ENCODE measurements around the gene PPP2R2C.

The PPP2R2C gene

DNA sequence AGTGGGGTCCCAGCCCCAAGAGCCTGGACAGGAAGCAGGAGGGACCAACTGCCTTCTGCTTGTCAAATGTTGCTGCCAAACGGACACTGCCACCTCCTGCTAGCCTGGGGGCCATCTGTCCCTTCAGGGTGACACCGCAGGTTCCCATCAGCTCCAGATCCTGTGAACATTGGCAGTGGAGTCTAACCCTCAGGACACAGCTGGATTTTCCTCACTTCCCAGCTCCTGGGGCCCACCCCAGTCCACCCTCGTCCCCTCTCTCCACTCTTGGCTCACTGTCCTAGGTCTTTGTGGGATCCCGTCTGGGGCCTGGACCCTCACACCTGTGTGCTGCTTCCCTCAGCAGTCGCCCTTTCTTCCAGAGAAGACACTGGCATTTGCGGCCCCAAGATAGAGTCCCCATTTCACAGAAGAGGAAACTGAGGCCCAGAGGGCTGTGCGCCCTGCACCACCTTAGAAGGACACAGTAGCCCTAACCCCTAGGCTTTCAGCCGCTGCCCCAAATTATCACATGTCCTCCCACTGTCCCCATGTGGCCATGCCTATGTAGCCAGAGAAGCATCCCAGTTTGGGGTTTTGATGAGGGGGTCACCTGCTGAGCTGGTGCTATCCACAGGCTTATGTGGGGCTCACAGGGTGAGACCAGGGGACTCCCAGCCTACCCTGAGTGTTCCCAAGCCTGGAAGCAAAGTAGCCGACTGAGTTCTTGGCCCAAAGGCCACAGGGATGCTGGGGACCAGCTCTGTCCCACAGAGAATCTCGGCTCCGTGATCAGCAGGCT is 20.1 kb downstream of the PPP2R2C start:
- Mint-ChIP-seq H3K4me3 (no peak overlapping the region), H3K9me3 (no peaks in the 10 kb centered on the region), H3K4me1 (ENCODE audit: low read depth) (no peaks in the 10 kb centered on the region), H3K27ac (no peak overlapping the region), H3K27me3 (ENCODE audit: low read depth) (no peaks in the 10 kb centered on the region), H3K36me3 (ENCODE audit: low read depth) (no peaks in the 10 kb centered on the region)

DNA sequence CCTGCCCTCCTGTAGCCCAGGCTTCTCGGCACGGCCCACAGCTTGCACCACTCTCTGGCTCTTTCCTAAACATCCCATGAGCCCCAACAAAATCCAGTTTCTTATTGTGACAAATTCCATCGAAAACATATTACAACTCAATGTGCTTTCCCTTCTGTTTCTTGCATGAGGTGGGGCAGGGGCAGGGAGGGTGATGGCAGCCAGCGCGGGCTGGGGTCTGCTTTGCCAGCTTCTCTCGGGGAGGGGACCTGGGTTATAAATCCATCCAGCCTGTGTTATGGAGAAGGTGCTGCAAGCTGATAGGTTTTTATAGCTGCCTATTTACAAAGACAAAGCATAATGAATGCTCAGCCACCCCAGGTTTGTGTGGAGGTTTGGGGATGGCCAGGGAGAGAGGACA is 21.1 kb downstream of the PPP2R2C start:
- Mint-ChIP-seq H3K4me3 (no peak overlapping the region), H3K27me3 (ENCODE audit: low read depth) (no peaks in the 10 kb centered on the region), H3K9me3 (no peaks in the 10 kb centered on the region), H3K4me1 (ENCODE audit: low read depth) (no peaks in the 10 kb centered on the region), H3K36me3 (ENCODE audit: low read depth) (no peaks in the 10 kb centered on the region), H3K27ac (no peak overlapping the region)

DNA sequence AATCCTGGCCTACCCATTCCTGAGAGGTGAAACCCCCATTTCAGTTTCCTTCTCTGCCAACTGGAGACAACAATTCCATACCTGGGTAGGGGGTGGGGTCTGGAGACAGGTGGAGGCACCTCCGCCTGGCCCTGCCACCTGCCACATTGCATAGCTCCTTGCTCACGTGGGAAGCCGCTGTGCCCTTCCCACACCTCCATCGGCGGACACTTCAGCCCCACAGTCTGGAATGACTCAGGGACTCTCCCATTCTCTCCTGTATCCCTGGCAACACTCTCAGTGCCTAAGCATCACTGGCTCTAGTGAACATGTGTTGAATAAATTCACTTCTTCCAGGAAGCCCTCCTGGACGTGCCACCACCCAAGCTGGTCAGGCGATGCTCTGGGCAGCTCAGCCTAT is 21.7 kb downstream of the PPP2R2C start:
- H3K27me3 Mint-ChIP-seq (ENCODE audit: low read depth) = no peaks in the 10 kb centered on the region
- H3K4me1 Mint-ChIP-seq (ENCODE audit: low read depth) = no peaks in the 10 kb centered on the region
- no peaks in the 10 kb centered on the region for H3K36me3 Mint-ChIP-seq (ENCODE audit: low read depth)
- H3K4me3 Mint-ChIP-seq = no peak overlapping the region
- H3K27ac Mint-ChIP-seq = no peak overlapping the region
- H3K9me3 Mint-ChIP-seq = no peaks in the 10 kb centered on the region

DNA sequence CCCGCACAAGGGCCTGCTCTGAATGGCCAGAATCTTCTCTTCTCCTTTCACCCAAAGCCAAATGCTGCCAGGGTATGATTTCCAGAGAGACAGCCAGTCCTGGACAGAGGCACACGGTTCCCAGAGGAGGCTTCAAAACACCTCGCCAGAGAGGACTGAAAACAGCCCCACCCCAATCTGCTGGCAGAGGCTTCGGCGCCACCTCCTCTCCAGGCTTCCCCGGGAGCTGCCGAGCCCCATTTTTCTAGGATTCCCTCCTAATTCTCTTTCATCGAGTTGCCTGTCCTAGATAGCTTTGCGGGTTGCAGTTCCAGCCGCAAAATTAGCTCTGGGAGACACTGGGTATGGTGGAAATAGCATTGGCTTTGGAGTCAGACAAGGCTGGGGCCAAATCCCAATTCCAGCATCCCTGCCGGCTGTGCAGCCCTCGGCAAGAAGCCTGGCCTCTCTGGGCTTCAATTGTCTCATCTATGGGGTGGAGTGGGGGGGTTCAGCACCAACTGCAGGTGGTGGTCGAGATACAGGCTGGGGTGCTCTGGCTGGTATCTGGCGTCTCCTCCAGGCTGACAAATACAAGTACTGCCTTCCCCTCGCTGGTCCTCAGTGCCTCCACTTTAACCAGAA is 22.6 kb downstream of the PPP2R2C start:
- H3K4me3 Mint-ChIP-seq = no peak overlapping the region

DNA sequence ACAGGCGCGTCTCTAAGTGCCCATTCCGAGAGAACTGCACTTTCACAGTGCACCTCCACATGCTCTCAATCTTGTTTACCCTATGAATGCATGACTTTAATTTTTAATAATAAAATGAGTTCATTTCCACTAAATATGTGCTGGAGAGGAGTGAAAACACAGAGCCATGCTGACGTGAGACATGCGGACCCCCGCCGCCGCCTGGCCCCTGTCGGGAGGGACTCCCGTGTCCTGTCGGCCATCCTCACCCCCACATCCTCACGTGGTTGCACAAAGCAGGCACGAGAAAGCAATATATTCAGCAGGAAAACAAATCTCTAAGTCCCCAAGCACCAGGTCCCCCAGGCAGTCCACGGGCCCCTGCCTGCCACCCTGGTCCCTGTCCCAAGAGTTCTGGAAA is 23.1 kb downstream of the PPP2R2C start:
- no peaks in the 10 kb centered on the region for H3K36me3 Mint-ChIP-seq (ENCODE audit: low read depth)
- no peak overlapping the region for H3K4me3 Mint-ChIP-seq
- H3K27ac Mint-ChIP-seq = no peak overlapping the region
- H3K4me1 Mint-ChIP-seq (ENCODE audit: low read depth) = no peaks in the 10 kb centered on the region
- no peaks in the 10 kb centered on the region for H3K27me3 Mint-ChIP-seq (ENCODE audit: low read depth)
- H3K9me3 Mint-ChIP-seq = no peaks in the 10 kb centered on the region

More for the DNA sequence above, 22.6 kb downstream of the PPP2R2C start:
- Mint-ChIP-seq H3K27me3 (ENCODE audit: low read depth) (no peaks in the 10 kb centered on the region), H3K9me3 (no peaks in the 10 kb centered on the region), H3K27ac (no peak overlapping the region), H3K36me3 (ENCODE audit: low read depth) (no peaks in the 10 kb centered on the region), H3K4me1 (ENCODE audit: low read depth) (no peaks in the 10 kb centered on the region)

DNA sequence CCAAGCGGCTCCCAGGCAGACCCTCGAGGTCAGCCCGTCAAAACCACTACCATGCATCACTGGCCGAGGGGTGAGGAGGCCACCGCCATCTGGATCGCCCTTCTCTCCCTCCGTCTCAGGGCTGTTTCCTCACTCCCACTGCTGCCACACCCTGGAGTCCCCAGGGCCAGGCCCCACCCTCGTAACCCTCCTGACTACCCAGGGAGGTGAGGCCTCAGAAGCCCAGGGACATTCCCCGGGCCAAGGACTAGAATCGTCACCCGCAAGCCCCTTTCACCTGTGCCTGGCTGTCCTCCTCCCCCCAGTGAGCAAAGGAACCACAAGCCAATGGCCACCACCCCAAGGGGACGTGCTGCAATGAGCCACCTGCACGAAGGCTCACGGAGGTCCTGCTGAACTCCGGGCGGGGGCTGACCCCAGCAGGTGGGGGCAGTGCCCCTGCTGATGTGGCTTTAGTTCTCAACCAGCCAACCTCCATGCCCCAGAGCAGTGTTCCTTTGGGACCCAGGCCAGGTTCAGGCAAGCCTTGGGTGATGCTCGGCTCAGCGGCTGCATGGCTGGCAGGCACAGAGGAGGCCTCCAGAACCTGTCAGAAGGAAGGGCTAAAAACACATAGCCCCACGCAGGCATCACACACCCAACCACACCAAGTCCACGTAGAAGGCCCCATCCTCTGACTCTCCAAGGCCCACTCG is 23.8 kb downstream of the PPP2R2C start:
- Mint-ChIP-seq H3K36me3 (ENCODE audit: low read depth) (no peaks in the 10 kb centered on the region), H3K27me3 (ENCODE audit: low read depth) (no peaks in the 10 kb centered on the region), H3K27ac (no peak overlapping the region), H3K9me3 (no peaks in the 10 kb centered on the region), H3K4me1 (ENCODE audit: low read depth) (no peaks in the 10 kb centered on the region), H3K4me3 (no peak overlapping the region)

DNA sequence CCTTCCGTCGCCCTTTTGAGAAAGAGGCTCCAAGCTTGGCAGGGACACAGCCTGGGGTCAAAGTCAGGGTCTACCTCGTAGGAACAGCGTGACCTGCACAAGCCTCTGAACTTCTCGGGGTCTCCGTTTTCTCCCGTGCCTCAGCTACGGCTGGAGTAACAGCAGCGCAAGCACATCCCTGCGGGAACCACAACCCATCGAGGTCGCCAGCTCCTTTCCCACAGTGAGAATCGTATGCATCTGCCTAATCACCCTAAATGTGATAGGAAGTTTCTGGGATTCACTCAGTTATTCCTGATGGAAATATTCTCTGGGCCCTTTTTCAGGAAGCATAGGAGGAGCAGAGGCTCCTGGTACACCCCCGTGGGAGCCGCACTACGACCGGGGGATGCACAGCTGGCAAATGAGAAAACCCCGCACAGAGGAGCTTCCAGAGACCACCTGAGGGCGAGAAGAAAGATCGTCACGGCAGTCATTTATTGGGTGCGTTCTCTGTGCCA is 24.7 kb downstream of the PPP2R2C start:
- Mint-ChIP-seq H3K9me3 (no peaks in the 10 kb centered on the region), H3K36me3 (ENCODE audit: low read depth) (no peaks in the 10 kb centered on the region), H3K4me3 (no peak overlapping the region), H3K4me1 (ENCODE audit: low read depth) (no peaks in the 10 kb centered on the region), H3K27me3 (ENCODE audit: low read depth) (no peaks in the 10 kb centered on the region), H3K27ac (no peak overlapping the region)

DNA sequence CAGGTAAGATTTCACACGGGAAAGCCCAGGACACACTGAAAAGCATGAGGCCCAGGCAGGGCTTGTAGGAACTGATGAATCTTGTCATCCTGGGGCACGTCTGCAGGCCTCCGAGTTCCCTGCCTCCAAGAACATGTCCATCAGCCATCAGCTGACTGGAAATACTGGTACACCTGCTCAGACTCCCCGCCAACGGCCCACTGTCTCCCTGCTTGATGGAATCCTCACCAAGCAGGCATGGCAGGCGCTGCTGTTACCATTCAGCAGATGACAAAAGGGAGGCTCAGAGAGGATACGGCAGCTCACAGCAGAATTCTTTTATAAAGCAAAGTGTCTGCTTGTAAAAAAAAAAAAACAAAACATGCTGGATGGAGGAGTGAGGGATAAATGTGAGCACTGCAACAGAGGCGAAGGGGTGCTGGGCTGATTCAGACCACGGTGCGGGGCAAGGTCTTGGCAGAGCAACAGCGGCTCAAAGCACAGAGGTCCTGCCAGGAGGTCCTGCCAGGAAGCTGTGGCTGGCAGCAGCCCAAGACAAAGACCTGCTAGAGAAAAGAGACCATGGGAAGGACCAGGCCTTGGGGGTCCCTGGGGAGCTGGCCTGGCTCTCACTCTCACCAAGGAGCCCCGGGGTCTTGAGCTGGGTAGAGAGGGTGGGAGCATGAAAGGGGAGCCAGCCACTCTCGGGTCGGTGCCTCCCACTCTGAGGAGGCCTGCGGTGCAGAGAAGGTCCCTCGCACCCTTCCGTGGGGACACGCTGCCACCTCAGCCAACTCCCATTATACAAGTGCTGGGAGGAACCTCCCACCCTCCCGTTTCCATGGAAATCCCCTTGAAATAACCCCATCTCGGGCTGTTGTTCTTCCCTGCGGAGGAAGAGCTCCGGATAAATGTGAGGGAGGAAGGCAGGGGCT is 25.6 kb downstream of the PPP2R2C start:
- Mint-ChIP-seq H3K4me3 (no peak overlapping the region), H3K9me3 (no peaks in the 10 kb centered on the region), H3K36me3 (ENCODE audit: low read depth) (no peaks in the 10 kb centered on the region), H3K27me3 (ENCODE audit: low read depth) (no peaks in the 10 kb centered on the region), H3K27ac (no peak overlapping the region), H3K4me1 (ENCODE audit: low read depth) (no peaks in the 10 kb centered on the region)

DNA sequence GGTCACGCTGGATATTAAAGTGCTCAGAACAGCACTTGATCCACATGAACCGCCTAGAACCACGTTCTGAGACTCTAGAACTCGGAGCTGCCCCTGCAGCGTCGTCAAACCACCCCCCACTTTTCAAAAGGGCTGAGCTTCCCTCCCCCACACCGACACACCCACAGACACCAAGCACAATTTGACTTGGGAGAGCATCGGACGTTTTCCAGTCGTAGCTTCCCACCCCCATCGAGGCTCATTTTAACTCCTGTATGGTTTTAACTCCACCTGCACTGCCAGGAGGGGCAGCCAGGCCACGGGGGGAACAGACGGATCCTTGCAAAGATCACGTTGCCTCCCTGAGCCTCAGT is 26.3 kb downstream of the PPP2R2C start:
- Mint-ChIP-seq H3K9me3 (no peaks in the 10 kb centered on the region), H3K4me1 (ENCODE audit: low read depth) (no peaks in the 10 kb centered on the region), H3K27ac (no peak overlapping the region), H3K36me3 (ENCODE audit: low read depth) (no peaks in the 10 kb centered on the region), H3K27me3 (ENCODE audit: low read depth) (no peaks in the 10 kb centered on the region), H3K4me3 (no peak overlapping the region)

DNA sequence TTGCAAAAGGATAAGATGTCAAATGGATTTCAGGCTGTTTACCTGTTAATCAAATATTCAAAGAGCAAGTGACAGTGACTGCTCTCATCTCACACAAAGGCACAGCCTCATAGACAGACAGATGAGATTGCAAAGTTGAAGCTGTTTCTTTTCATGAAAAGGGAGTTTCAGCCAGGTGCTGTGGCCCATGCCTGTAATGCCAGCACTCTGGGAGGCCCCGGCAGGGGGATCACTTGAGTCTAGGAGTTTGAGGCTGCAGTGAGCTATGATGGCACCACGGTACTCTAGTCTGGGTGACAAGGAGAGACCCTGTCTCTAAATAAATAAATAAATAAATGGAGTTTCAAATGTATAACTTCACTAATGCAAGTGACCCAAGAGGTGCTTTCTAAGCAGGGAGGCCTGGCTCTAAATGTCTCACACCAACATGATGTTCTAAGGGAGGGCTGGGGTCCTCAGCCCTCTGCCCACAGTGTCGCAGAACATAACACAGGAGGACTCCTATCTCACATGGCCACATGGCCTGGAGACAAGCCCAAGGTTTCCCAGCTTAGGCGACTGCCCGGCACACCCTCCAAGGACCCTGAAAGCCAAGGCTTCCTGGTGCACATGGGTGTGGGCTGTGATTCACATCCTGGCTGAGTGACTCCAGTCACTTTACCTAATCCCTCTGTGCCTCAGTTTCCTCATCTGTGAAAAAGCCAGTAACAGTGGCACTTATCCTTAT is 26.8 kb downstream of the PPP2R2C start:
- Mint-ChIP-seq H3K4me1 (ENCODE audit: low read depth) (no peaks in the 10 kb centered on the region), H3K9me3 (no peaks in the 10 kb centered on the region), H3K27ac (no peak overlapping the region), H3K36me3 (ENCODE audit: low read depth) (no peaks in the 10 kb centered on the region), H3K4me3 (no peak overlapping the region), H3K27me3 (ENCODE audit: low read depth) (no peaks in the 10 kb centered on the region)

DNA sequence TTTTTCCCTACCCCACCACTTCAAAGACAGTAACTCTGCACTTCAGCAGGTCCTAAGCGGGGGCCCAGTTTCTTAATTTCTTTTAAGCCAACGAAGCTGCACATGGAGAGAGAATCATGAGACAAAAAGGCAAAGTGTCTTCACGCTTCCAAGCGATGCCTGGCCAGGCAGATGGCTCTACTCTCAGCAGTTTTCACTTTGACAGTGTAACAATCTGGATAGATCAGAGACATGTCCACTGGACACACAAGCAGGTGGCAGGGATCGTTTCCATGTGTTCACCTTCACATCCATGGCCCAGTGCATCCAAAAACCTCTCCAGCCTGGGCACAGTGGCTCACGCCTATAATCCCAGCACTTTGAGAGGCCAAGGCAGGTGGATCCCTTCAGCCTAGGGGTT is 27.8 kb downstream of the PPP2R2C start:
- Mint-ChIP-seq H3K4me1 (ENCODE audit: low read depth) (no peaks in the 10 kb centered on the region), H3K27ac (no peak overlapping the region), H3K9me3 (no peaks in the 10 kb centered on the region)

DNA sequence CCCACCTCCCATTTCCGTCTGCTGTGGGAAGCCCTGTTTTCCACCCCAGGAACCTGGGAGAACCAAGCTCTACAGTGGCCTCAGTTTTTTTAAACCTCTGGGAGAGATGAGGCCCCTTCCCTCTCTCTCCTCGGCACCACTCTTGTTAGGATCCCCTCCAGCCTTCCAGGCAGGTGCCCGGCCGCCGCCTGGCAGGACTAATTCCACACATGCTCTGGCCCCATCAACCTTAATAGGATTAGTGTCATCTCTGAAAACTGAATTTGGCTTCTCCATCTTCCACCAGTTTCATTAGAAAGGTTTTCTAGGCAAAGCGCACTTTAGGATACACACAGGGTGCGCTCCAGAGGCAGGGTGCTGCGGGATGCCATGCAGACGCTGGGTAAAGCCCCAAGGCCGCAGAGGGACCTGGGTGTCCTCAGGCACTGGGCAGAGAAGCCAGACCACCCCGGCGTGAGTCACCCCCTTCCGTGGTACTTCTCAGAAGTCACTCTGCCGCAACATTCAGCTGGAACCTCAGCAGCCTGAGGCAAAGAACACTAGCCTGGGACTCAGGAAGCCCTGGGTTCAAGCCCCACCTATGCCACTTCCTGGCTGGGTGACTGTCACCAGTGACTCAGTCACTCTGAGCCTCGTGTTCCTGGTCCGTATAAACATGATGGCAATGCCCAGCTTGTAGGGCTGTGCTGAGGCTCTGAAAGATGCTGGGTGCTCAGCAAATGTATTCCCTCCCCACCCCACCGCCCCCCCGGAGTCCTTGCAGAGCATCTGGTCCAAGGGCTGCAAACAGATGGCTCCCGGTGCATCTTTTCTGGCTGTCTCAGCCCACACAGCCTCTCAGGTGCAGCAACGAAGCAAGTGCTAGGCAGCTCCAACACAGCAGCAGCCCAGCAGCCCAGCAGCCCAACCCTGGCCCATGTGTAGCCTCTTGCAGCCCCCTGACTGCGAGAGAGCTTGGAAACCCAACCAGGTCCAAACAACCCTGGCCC is 29.1 kb downstream of the PPP2R2C start:
- H3K4me3 Mint-ChIP-seq = no peak overlapping the region
- H3K27me3 Mint-ChIP-seq (ENCODE audit: low read depth) = no peaks in the 10 kb centered on the region
- no peaks in the 10 kb centered on the region for H3K4me1 Mint-ChIP-seq (ENCODE audit: low read depth)
- H3K27ac Mint-ChIP-seq = no peak overlapping the region
- H3K9me3 Mint-ChIP-seq = no peaks in the 10 kb centered on the region
- H3K36me3 Mint-ChIP-seq (ENCODE audit: low read depth) = no peaks in the 10 kb centered on the region

More for the DNA sequence above, 27.8 kb downstream of the PPP2R2C start:
- no peak overlapping the region for H3K4me3 Mint-ChIP-seq
- H3K36me3 Mint-ChIP-seq (ENCODE audit: low read depth) = no peaks in the 10 kb centered on the region
- H3K27me3 Mint-ChIP-seq (ENCODE audit: low read depth) = no peaks in the 10 kb centered on the region

DNA sequence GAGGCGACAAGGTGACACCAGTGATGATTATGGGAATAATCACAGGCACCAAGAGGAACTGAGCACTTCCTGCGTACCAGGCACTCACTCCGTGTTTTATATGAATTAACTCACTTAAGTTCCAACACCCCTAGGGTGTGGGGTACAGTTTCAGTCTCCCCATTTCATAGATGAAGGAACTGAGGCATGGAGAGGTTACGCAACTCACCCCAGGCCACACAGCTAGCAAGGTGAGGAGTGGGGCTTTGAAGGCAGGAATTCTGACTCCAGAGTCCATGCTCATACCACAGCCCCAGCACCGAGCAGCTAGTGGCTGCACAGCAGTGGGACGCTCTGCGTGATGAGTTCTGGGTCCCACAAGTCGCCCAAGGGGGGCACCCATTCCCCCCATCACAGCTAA is 29.9 kb downstream of the PPP2R2C start:
- Mint-ChIP-seq H3K4me3 (no peak overlapping the region), H3K9me3 (no peaks in the 10 kb centered on the region), H3K27me3 (ENCODE audit: low read depth) (no peaks in the 10 kb centered on the region), H3K36me3 (ENCODE audit: low read depth) (no peaks in the 10 kb centered on the region), H3K4me1 (ENCODE audit: low read depth) (no peaks in the 10 kb centered on the region), H3K27ac (no peak overlapping the region)

Data from T-helper 1 cell treated with Interleukin-12 subunit alpha and Interleukin-12 subunit beta and Interleukin-4 antibody, amounts not matched to agents 30 μg/mL and 1 μg/mL, for 36 hours (primary cell).